ENCODE results near the gene XIAP.
A peak's percentile ranks its signal among the peaks of the same experiment; 100 is the strongest.
"Not testable (repeated sequence)": the region's sequence is repeated elsewhere in the genome, so short reads cannot be mapped to it uniquely, and the experiment has no call there.

The XIAP gene

DNA sequence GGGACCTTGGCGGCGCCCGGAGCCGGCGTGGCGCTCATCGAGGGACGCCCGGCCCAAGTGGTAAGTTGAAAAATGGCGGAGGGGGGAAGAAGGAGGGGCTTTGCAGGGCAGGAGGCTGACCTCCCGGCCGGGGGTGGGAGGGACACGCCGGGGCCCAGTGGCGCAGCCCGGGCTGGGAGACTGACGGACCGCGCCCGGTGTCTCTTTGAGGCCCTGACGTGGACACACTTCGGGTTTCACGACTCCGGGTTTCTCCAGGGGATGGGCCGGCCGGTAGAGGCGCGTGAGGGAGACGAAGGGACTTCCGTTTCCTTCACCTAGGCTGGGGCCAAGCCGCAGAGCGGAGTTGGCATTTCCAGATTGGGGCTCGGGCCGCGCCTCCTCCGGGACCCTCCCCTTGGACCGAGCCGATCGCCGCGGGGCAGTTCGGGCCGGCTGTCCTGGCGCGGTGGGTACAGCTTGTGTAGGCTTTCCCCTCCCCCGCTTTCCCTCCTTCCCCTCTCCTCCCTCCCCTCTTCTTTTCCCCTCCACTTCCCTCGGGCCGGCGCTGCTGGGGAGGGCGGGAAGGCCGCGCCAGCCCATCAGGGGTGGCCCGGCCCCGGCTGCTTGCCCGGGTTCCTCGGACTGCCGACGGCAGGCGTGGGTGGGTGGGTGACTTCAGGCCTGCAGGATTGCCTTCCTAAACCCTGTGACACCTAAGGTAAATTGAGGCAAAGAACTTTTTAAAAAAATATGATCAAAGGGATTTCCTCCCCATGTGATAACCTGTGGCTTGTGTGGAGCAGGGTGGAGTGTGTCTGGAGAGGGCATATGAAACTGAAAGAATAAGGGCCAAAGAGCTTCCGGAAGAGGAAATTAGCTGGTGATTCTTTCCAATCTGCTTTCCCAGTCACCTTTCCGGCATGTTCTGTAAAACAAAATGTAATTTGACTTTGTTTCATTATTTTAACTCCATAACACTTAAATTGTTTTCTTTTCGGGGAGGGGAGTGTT, at the start of gene XIAP:
Gene XIAP (plus strand): TSS at position 208 of the 993 bp plus-strand sequence. CDS start 25,610 bp downstream, outside the sequence.
- DNase-seq = peak; percentile 82 to 91 (median 89)

DNA sequence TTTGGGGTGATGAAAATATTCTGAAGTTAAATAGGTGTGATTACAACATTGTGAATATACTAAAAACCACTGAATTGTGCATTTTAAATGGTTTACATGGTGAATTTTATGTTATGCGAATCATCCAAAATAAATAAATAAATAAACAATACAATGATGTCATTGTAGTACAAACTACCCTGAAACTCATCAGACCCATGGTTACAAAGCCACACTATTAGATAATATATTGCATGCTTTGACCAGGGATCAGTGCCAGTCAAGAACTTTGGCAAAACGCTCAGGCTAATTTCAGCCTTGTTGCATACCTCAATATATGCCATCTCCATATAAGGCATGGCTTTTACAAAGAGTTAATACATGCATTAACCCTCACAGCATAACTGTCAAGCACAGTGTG, 45.5 kb upstream of the XIAP start:
- no peak for DNase-seq

DNA sequence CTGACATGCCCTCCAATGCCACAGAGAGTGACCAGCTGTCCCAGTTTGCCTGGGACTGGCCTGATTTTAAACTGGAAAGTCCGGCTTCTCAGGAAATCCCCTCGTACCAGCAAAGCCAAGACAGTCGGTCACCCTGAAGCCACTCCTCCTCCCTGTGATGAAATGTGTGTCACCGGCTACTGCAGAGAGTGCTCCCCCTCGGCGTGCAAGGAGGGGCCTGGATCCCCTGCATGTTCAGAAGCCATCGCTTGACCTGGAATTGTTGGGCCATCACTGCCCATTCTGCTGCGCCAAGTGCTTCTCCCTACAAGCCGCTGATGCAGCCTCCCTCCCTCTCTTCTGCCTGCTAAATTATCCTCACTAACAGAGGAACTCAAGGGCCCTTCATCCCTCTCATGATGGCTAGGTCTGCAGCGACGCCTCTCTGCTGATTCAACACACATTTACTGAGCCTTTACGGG, 44.9 kb upstream of the XIAP start:
- peak; percentile 28 to 80 (median 76) for DNase-seq

DNA sequence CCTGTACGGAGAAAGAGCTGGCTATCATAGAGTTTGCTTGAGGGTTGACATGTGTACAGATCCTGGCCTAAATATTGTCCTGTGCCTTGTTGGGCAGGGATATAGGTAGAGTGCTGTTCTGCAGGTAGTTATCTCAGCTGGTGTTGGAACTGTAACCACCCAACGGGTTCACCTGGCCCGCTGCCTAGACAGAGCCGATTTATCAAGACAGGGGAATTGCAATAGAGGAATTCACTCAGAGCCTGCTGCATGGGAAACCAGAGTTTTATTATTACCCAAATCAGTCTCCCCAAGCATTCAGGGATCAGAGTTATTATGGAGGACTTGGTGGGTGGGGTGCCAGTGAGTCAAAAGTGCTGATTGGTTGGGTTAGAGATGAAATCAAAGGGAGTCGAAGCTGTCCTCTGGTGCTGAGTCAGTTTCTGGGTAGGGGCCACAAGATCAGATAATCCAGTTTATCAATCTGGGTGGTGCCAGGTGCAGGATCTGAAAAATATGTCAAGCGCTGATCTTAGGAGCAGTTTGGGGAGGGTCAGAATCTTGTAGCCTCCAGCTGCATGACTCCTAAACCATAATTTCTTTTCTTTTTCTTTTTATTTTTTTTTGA, 42.5 kb upstream of the XIAP start:
- DNase-seq = no peak

DNA sequence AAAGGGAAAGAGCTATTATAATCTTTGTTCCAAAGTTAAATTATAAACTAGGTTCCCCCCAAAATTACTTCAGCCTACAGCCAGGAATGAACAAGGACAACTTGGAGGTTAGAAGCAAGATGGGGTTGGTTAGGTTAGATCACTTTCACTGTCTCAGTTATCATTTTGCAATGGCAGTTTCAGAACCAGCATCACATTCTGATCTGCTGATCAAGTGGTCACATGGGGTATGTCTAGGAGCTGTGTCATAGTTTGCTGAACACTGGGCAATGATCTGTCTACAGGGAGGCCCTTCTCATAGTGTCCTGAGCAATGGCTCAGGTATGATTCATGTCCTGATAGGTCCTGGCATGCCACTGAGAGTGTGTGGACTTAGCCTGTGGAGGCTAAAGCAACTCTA, 41.6 kb upstream of the XIAP start:
- DNase-seq = no peak

DNA sequence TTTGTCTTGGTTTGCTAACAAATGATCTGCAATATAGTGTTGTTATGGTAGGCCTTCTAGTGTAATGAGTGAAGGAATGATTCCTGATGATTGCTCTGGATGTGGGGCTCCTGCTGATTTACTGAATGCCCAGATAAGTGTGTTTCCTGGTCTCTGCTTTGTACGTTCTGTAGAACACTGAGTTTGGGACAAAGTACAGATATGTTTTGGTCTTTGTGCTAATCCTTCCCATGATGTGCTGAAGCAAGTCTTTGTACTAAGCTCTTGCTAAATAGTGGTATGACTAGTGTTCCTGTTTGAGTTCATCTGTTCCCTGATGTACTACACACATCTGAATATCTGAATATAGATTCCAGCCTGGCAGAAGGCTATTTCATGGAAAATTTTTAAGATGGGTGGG, 36.9 kb upstream of the XIAP start:
- DNase-seq = no peak

DNA sequence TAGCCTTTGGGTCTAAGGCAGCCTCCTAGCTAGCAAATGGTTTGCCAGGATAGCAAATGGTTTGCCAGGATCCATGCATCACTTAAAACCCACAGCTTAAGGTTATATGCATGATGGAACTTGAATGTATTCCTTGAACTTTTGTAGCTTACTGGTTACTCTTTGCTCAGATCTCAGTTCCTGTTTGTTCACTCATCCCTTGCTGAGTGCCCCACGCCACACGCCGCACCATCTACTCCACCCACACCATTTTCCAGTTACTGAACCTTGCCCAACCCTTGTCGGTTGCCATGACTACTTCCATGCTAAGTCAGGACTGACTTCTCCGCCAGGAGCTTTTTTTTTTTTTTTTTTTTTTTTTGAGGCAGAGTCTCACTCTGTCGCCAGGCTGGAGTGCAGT, 29.5 kb upstream of the XIAP start:
- peak in 2 of 3 experiments; percentile 47 to 83 for DNase-seq

DNA sequence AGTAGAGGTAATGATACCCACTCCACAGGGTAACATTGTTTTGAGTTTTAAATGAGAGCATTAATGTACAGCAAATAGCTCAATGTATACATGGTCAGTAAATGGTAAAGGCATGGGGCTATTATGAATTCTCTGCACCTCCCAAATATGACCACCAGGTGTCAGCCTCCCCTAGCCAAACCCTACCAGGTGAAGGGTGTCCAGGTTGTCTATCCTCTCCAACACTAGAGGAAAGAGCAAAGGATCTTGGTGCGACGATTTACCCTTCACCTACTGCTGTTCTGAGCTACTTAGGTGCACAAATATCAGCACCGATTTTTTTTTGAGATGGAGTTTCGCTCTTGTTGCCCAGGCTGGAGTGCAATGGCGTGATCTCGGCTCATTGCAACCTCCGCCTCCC, 26.5 kb upstream of the XIAP start:
- peak; percentile 60 to 84 (median 77) for DNase-seq

DNA sequence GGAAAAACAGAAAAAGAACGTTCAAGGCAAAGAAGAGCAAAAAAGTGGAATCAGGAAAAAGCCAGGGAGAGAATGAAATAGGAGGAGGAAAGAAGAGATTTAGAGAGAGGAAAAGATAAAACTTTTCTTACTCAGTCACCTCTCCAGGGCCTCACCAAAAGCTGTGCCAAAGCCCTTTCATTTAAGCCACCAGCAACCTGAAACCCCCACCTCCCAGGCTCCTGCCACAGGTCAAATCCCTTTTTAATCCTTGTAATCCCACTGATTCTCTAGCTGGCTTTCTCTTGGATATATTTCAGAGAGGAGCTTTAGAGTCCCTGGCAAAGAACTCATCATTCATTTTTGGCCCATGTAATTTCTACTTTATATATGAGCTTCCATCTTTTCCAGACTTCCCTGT, 25.7 kb upstream of the XIAP start:
- no peak for DNase-seq

DNA sequence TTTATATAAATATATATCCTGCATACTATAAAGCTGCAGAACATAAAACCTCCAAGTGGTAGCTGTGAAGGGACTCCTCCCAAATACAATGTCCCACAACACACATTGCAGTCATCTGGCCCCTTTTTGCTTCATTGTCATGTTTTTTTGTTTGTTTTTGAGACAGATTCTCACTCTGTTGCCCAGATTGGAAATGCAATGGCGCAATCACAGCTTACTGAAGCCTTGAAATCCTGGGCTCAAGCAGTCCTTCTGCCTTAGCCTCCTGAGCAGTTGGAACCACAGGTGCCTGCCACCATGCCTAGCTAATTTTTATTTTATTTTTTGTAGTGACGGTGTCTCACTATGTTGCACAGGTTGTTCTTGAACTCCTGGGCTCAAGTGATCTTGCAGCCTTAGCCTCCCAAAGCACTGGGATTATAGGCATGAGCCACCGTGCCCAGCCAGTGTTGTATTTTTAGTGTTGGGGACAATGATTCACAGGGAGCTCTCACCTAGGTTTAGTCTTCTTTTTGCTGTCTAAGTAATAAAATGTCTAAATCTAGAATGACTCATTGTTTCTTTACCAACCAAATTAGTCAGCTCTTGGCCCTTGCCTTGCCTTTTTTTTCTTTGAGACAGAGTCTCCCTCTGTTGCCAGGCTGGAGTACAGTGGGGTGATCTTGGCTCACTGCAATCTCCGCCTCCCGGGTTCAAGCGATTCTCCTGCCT, 24.0 kb upstream of the XIAP start:
- DNase-seq = no peak

DNA sequence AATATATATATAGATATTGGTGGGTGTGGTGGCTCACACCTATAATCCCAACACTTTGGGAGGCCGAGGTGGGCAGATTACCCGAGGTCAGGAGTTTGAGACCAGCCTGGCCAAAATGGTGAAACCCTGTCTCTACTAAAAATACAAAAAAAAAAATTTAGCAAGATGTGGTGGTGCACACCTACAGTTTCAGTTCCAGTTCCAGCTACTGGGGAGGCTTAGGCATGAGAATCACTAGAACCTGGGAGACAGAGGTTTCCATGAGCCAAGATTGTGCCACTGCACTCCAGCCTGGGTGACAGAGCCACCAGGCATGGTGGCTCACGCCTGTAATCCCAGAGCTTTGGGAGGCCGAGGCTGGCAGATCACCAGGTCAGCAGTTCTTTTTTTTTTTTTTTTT, 14.7 kb upstream of the XIAP start:
- DNase-seq = not testable (repeated sequence)

DNA sequence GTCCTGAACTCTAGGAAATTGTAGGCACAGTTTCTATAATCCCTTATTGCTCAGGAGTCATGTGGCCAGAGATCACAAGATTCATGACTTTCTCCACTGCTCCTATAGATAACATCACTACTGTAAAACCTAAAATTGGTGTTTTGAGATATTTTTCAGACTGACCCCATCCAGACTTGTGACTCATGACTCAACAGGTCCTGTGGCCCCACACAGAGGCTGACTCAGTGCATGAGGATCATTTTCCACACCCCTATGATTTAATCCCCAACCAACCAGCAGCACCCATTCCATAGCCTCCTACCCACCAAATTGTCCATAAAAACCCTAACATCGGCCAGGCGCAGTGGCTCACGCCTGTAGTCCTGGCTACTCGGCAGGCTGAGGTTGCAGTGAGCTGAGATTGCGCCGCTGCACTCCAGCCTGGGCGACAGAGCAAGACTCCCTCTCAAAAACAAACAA, 13.2 kb upstream of the XIAP start:
- DNase-seq = no peak

DNA sequence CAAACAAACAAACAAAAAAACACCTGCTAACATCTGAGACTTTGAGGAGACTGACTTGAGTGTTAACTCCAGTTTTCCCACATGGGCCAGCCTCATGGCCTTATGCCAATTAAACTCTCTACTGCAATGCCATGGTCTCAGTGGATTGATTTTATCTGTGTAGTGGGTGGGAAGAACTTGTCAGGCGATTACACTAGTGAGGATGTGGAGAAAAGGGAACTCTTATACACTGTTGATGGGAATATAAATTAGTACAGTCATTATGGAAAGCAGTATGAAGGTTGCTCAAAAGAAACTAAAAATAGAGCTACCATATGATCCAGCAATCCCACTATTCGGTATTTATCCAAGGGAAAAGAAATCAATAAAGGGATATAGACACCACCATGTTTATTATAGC, 12.8 kb upstream of the XIAP start:
- no peak for DNase-seq

DNA sequence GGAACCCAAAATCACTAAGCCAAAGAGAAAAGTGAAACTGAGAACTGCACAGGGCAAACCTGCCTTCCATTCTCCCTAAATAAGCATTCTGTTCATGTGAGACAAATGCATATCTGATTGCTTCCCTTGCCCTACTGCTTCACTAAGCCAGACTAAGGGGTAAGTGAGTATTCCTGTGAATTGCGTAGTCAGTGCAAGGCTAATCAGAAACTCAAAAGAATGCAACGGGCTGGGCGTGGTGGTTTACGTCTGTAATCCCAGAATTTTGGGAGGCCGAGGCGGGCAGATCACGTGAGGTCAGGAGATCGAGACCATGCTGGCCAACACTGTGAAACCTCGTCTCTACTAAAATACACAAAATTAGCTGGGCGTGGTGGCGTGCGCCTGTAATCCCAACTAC, 10.8 kb upstream of the XIAP start:
- DNase-seq = no peak

DNA sequence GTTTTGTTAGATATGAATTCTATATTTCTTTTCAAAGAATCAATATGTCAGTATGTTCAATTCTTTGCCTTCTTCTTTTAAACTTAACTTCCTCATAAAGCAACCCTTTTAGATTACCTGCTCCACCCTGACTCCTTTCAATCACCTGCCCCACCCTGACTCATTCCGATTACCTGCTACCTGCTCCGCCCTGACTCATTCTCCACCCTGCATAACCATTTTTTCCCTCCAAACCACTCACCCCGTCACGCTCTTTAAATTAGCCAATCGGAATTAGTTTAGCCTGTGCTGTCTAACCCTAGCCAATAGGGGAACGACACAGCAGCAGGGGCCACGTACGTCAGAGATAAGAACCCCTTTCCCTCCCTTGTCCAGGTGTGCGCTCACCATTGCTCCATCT, 9.9 kb upstream of the XIAP start:
- not testable (repeated sequence) for DNase-seq

DNA sequence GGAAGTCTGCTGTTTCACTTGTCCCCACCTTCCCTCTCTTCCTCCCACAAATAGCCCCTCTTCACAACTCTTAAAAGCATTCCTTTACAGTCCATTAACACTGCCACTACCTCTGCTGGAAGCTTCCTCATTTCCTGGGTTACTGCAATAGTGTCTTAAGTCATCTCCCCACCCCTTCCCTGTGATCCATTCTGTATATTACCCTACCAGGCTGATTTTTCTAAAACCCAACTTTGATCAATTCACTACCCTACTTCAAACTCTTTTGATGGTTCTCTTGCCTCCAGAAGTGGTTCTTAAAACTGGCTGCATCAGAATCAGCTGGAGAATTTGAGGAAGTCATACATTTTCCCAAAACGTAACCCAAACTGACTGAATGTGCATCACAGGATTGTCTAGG, 8.8 kb upstream of the XIAP start:
- DNase-seq = no peak

DNA sequence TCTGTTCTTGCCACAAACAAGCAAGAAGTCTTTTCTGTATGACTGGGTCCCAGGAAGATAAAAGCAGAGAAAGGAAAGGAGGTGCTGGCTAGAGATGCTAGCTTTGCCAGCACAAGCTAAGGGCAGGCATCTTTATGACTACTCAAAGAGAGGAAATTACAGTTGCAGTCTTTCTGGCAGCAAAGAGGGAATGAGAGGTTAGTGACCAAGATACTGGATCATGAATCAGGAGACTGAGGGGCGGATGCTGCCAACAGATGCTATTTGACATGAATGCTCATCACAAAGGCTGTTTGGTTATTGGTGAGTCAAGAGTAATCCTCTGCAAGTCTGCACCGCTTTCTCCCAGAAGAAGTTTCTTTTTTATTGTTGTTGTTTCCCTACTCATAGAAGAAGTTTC, 5.5 kb upstream of the XIAP start:
- no peak for DNase-seq

DNA sequence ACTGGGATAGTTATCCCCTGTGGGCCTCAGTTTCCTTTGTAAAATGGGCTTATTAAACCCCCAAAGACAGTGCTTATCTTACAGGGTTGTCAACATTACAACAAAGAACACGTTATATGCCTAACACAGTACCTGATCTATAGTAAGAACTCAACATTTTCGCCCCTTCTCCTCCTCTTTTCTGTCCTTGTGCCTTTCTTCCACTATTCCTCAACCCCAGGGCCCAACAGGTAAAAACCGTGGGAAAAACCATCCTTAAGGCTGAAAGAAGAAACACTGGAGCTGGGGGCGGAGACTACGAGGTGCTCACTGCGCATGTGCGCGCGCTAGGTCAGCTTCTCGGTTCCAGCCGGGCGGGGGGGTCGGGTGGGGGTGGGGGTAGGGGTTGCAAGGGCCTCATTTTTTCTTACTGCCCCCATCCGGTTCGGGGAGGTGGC, 426 bp upstream of the XIAP start:
- DNase-seq = peak; percentile 82 to 91 (median 86)

DNA sequence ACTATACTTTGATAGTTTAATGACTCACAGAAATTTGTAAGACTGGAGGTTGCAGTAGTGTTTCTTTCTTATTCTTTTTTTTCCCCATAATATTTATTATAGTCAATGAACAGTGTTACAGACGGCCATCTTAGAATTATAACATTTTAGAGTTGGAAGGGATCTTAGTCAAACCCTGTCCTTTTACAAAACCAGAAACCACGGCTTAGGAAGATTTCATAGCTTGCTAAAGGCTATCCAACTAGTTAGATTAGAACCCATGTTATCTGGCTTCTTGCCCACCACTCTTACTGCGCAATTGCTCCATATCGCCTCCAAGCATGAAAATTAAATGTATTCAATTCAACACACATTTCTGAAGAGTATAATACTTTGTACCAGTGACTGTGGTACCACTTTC, 1.1 kb downstream of the XIAP start:
- DNase-seq = peak in 1 of 3 experiments; percentile 48

DNA sequence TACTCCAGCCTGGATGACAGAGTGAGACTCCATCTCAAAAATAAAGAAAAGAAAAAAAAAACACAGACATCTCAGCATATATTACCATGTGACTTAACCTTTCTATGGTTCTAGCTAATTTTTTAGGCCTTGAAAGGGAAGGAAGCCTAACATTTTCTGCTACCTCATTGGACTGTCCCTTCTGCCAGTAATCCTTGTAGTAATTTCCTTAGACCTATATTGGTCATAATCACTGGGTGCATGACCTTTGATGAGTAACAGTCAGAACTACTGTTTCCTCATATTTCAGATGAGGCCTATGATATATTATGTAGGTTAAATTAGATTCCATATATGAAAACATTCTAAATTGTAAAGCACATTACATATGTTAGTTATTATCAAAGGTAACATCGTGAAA, 9.6 kb downstream of the XIAP start:
- DNase-seq = no peak

DNA sequence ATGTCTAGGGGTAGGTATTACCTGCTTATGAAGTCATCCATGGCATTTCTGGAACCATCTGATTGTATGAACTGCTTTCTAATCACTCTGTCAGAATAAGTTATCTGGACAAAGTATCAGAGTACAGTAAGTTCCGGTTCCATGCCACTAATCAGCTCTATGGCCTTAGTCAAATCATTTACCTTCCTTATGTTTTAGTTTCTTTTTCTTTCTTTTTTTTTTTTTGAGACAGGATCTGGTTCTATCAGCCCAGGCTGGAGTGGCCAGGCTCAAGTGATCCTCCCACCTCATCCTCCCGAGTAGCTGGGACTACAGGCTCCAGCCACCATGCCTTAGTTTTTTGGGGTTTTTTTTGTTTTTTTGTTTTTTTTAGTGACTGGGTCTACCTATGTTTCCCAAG, 11.5 kb downstream of the XIAP start:
- no peak for DNase-seq

DNA sequence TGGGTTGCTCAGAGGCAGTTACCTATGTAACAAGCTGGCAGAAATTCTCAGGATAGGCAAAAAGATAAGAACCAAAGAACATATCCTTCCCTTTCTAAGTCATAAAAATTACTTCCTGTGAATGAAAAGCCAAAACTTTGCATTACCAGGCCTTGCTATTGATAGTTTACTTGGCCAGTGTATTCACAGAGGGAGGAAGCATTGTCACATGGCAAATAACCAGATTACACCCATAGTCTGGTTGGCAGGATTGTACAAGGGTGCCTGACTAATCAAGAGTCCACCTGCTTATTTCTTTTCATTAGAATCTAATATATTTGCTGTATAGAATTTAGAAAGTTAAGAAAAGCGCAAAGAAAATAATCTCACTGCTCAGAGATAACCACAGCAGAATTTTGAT, 14.1 kb downstream of the XIAP start:
- no peak for DNase-seq

DNA sequence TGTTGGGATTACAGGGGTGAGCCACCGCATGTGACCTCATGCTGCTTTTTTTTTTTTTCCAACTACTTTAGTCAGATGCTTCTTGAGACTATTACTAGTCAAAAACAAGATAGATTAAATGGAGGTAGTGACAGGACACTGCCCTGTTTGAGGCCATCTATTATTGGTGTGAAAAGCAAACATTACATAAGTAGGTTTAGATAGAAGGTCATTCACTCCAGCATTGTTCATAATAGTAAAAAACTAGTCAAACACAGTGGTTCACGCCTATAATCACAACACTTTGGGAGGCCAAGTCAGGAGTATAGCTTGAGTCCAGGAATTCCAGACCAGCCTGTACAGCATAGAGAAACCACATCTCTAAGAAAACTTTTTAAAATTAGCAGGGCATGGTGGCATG, 16.3 kb downstream of the XIAP start:
- no peak for DNase-seq

Data from NCI-H1417 (cell line).